HepG2 (cell line): ENCODE data around the gene CCDC30. TPM values are rescaled to one million over a fixed set of nuclear protein-coding genes. Genes with fewer than 3 reads are reported as not detected.
A peak's percentile ranks its signal among the peaks of the same experiment; 100 is the strongest.

Experiments
- FOXM1 ChIP-seq: sonication (generic); formaldehyde crosslinking; IDR thresholded peaks from 2 replicates; pipeline ENCODE4 v1.5.0; 2020; ENCODE audit warnings: missing genetic modification reagents
- JUND ChIP-seq: sonication (generic); formaldehyde crosslinking; IDR thresholded peaks from 2 replicates; pipeline ENCODE4 v1.8.0; 2022; ENCODE audit warnings: mild to moderate bottlenecking, missing genetic modification reagents
- LCORL ChIP-seq, 2 experiments: fragments of 450-650 bp in 1 of 2; sonication (generic) in 1 of 2; formaldehyde crosslinking in 1 of 2; IDR thresholded peaks; 2 replicates each; pipeline versions ENCODE4 v1.5.0 to v1.6.1; 2017 to 2020; ENCODE audit warnings: antibody characterized with exemption in 1 of 2, missing genetic modification reagents in 1 of 2
- MEIS1 ChIP-seq: sonication (generic); formaldehyde crosslinking; IDR thresholded peaks from 2 replicates; pipeline ENCODE4 v1.9.0; 2021; ENCODE audit warnings: mild to moderate bottlenecking, missing genetic modification reagents, moderate library complexity, borderline replicate concordance
- NCOA2 ChIP-seq: sonication (generic); formaldehyde crosslinking; IDR thresholded peaks from 2 replicates; pipeline ENCODE4 v1.8.0; 2022; ENCODE audit warnings: inconsistent platforms
- NKX3-1 ChIP-seq: sonication (generic); formaldehyde crosslinking; IDR thresholded peaks from 2 replicates; pipeline ENCODE4 v1.5.0; 2020; ENCODE audit warnings: missing genetic modification reagents
- TCF12 ChIP-seq, 2 experiments: fragments of 450-650 bp in 1 of 2; sonication (generic) in 1 of 2; formaldehyde crosslinking in 1 of 2; IDR thresholded peaks; 2 replicates each; pipeline versions ENCODE4 v1.6.1 to v1.8.0; 2017 to 2022; ENCODE audit warnings: antibody characterized with exemption in 1 of 2, mild to moderate bottlenecking in 1 of 2, missing genetic modification reagents in 1 of 2, moderate library complexity in 1 of 2
- TRIM24 ChIP-seq: sonication (generic); formaldehyde crosslinking; IDR thresholded peaks from 2 replicates; pipeline ENCODE4 v1.8.0; 2022; ENCODE audit warnings: mild to moderate bottlenecking, missing genetic modification reagents
- ZFP36L2 ChIP-seq: sonication (generic); formaldehyde crosslinking; IDR thresholded peaks from 2 replicates; pipeline ENCODE4 v1.4.0; 2020; ENCODE audit warnings: missing genetic modification reagents
- ZMYM2 ChIP-seq: sonication (generic); formaldehyde crosslinking; IDR thresholded peaks from 2 replicates; pipeline ENCODE4 v1.8.0; 2022; ENCODE audit warnings: mild to moderate bottlenecking, missing genetic modification reagents
- ZNF260 ChIP-seq: sonication (generic); formaldehyde crosslinking; IDR thresholded peaks from 2 replicates; pipeline ENCODE4 v1.4.0; 2020; ENCODE audit warnings: missing genetic modification reagents, low read depth, mild to moderate bottlenecking, borderline replicate concordance
- ZNF274 ChIP-seq: sonication (generic); formaldehyde crosslinking; IDR thresholded peaks from 2 replicates; pipeline ENCODE4 v1.5.1; 2020; ENCODE audit warnings: mild to moderate bottlenecking, missing genetic modification reagents
- ZNF275 ChIP-seq: sonication (generic); formaldehyde crosslinking; IDR thresholded peaks from 2 replicates; pipeline ENCODE4 v1.8.0; 2022; ENCODE audit warnings: missing genetic modification reagents, mild to moderate bottlenecking, inconsistent platforms, borderline replicate concordance
- ZNF343 ChIP-seq: sonication (generic); formaldehyde crosslinking; IDR thresholded peaks from 2 replicates; pipeline ENCODE4 v1.4.0; 2020; ENCODE audit warnings: mild to moderate bottlenecking, missing genetic modification reagents
- ZNF501 ChIP-seq: sonication (generic); formaldehyde crosslinking; IDR thresholded peaks from 2 replicates; pipeline ENCODE4 v1.5.1; 2020; ENCODE audit warnings: mild to moderate bottlenecking, moderate library complexity, missing genetic modification reagents
- ZNF557 ChIP-seq: sonication (generic); formaldehyde crosslinking; IDR thresholded peaks from 2 replicates; pipeline ENCODE4 v1.4.0; 2020; ENCODE audit warnings: missing genetic modification reagents
- ZNF562 ChIP-seq: sonication (generic); formaldehyde crosslinking; IDR thresholded peaks from 2 replicates; pipeline ENCODE4 v1.8.0; 2022; ENCODE audit warnings: missing genetic modification reagents, borderline replicate concordance
- ZNF678 ChIP-seq: sonication (generic); formaldehyde crosslinking; IDR thresholded peaks from 2 replicates; pipeline ENCODE4 v1.4.0; 2020; ENCODE audit warnings: mild to moderate bottlenecking, missing genetic modification reagents
- polyA plus RNA-seq, 8 experiments: library from polyadenylated mRNA; depleted of rRNA in 3 of 8; stranded (reverse) in 7 of 8; unstranded in 1 of 8; fragments of >200 nt; fragmentation: Illumina TruSeq in 4 of 8; extraction: Trizol in 4 of 8; gene quantifications; 2 replicates each; pipeline versions ENCODE4 v1.2.1 to v1.2.3, GENCODE V29; 2011 to 2016; ENCODE audit warnings: low read depth in 4 of 8, missing spikeins in 1 of 8, mixed read lengths in 1 of 8; ENCODE audit not compliant: insufficient read depth in 1 of 8
- total RNA-seq, 5 experiments: library from RNA; depleted of rRNA; stranded (reverse); fragments of >200 nt; fragmentation: Illumina TruSeq; extraction: Trizol; gene quantifications; 2 replicates each; pipeline ENCODE4 v1.2.3, GENCODE V29; 2016; ENCODE audit warnings: low read depth in 1 of 5
- TF ChIP-seq, protein P1 (sequence below): sonication (generic); formaldehyde crosslinking; IDR thresholded peaks from 2 replicates; pipeline ENCODE4 v1.5.0; 2020; ENCODE audit warnings: missing genetic modification reagents
- TF ChIP-seq, protein P2 (sequence below): sonication (generic); formaldehyde crosslinking; conservative IDR thresholded peaks from 2 replicates; pipeline ENCODE4 v1.4.0; 2020; ENCODE audit warnings: missing genetic modification reagents

The CCDC30 gene
- total and polyA plus RNA-seq, 2 of the 13 experiments (the other 11 are each of a cell fraction or from before 2014, with no cell fraction given), result 0.25 to 0.77 TPM

DNA sequence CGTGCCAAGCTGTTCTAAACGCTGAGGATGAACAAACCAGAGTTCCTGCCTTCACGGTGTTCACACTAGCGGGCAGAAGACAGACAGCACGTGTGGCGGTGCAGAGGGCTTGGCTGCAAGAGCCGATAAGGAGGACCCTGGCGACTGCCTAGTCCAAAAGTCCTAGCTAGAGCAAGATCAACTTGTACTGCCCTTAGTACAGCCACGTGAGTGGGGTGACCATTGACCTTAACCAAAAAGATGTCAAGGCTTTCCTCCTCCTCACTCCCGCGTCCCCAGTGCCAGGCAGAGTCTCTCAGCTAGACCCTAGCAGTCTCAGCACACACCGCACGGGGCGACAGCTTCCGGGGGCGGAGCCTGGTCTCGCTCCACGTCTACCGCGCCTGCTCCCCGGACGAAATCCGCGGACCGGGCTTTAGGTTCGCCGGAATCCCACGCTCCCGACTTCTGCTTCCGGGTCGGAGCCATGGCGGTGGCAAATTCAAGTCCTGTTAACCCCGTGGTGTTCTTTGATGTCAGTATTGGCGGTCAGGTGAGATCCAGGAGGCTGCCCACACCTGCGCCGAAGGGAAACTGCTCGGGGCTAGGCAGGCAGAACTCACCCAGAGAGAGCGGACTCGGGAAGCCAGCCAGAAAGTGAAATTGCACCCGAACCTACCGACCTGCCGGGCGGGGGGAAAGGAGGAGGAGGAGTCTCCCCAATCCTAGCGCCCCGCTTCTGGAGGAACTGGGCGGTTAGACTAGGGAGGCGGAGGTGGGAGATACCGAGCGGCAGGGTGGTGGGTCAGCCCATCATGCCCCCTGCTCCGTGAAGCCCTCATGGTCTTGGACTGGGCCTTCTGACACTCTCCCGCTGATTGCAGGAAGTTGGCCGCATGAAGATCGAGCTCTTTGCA is 195.1 kb downstream of the CCDC30 start, which contains the start of gene PPIH (continued):
- TF ChIP-seq ZNF562 (peak; percentile 63; the same call in 1 of the 2 replicates), NKX3-1 (CRISPR knock-in tag) (no peak), ZNF557 (no peak), ZNF501 (peak; percentile 91; the same call in 1 of the 2 replicates), FOXM1 (no peak), ZFP36L2 (CRISPR knock-in tag) (no peak), ZNF274 (peak; percentile 89), JUND (CRISPR knock-in tag) (no peak), MEIS1 (CRISPR knock-in tag) (peak; percentile 79), ZNF275 (CRISPR knock-in tag) (peak; percentile 56; the same call in 1 of the 2 replicates), TCF12 (IDR thresholded peaks at IDR 0.05) (no peak), TCF12 (CRISPR knock-in tag; IDR thresholded peaks at IDR 0.05) (no peak), LCORL (IDR thresholded peaks at IDR 0.05) (no peak), LCORL (CRISPR knock-in tag; IDR thresholded peaks at IDR 0.05) (peak; percentile 67), TRIM24 (CRISPR knock-in tag) (no peak), ZMYM2 (CRISPR knock-in tag) (no peak), ZNF678 (CRISPR knock-in tag) (no peak), ZNF260 (CRISPR knock-in tag) (no peak), ZNF343 (CRISPR knock-in tag) (peak; percentile 83; the same call in 1 of the 2 replicates), NCOA2 (CRISPR knock-in tag) (peak; percentile 59; the same call in 1 of the 2 replicates)
- TF ChIP-seq, protein P1, sequence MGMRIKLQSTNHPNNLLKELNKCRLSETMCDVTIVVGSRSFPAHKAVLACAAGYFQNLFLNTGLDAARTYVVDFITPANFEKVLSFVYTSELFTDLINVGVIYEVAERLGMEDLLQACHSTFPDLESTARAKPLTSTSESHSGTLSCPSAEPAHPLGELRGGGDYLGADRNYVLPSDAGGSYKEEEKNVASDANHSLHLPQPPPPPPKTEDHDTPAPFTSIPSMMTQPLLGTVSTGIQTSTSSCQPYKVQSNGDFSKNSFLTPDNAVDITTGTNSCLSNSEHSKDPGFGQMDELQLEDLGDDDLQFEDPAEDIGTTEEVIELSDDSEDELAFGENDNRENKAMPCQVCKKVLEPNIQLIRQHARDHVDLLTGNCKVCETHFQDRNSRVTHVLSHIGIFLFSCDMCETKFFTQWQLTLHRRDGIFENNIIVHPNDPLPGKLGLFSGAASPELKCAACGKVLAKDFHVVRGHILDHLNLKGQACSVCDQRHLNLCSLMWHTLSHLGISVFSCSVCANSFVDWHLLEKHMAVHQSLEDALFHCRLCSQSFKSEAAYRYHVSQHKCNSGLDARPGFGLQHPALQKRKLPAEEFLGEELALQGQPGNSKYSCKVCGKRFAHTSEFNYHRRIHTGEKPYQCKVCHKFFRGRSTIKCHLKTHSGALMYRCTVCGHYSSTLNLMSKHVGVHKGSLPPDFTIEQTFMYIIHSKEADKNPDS (CRISPR knock-in tag), result peak; percentile 64; the same call in 1 of the 2 replicates
- TF ChIP-seq, protein P2, sequence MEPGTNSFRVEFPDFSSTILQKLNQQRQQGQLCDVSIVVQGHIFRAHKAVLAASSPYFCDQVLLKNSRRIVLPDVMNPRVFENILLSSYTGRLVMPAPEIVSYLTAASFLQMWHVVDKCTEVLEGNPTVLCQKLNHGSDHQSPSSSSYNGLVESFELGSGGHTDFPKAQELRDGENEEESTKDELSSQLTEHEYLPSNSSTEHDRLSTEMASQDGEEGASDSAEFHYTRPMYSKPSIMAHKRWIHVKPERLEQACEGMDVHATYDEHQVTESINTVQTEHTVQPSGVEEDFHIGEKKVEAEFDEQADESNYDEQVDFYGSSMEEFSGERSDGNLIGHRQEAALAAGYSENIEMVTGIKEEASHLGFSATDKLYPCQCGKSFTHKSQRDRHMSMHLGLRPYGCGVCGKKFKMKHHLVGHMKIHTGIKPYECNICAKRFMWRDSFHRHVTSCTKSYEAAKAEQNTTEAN (CRISPR knock-in tag), result no peak; the same call in 1 of the 2 replicates
